ENCODE results near the gene LRCH4. TPM values are rescaled to one million over a fixed set of nuclear protein-coding genes. Genes with fewer than 3 reads are reported as not detected.
A peak's percentile ranks its signal among the peaks of the same experiment; 100 is the strongest.
"Not testable (repeated sequence)": the region's sequence is repeated elsewhere in the genome, so short reads cannot be mapped to it uniquely, and the experiment has no call there.

The LRCH4 gene
- total RNA-seq, 2 donors from 2014 or later, result 59.0 to 65.4 TPM

- DNase-seq, result peak; percentile 66
- H3K4me3 ChIP-seq, result no peak overlapping the region
- TF ChIP-seq CTCF (IDR thresholded peaks at IDR 0.05), result no peak
- peak overlapping the region; percentile 6 to 73 for H3K9ac ChIP-seq (ENCODE audit: low read depth in 2 of 2, low read length in 2 of 2)
- H3K9me3 ChIP-seq, result no peaks in the 10 kb centered on the region
- H3K36me3 ChIP-seq, result peaks cover 4% of the 10 kb centered on the region
- intact Hi-C loops (cut with DNase I), result no loop called here
- no peaks in the 10 kb centered on the region for H3K27me3 ChIP-seq
- peak overlapping the region; percentile 89 for H3K27ac ChIP-seq
- peaks cover 21% of the 10 kb centered on the region for H3K4me1 ChIP-seq
These were observed 39.6 kb downstream of the LRCH4 start for GRCh38 chr7:100546129-100546925.

- TF ChIP-seq CTCF (IDR thresholded peaks at IDR 0.05), result no peak
- DNase-seq, result no peak
- Histone ChIP-seq H3K4me1 (peaks cover 26% of the 10 kb centered on the region), H3K4me3 (no peak overlapping the region), H3K36me3 (peaks cover 4% of the 10 kb centered on the region), H3K9ac (ENCODE audit: low read depth in 2 of 2, low read length in 2 of 2) (peak overlapping the region; percentile 6 to 73), H3K27ac (peak overlapping the region; percentile 89), H3K9me3 (no peaks in the 10 kb centered on the region), H3K27me3 (no peaks in the 10 kb centered on the region)
- intact Hi-C loops (cut with DNase I), result no loop called here
These were observed 40.4 kb downstream of the LRCH4 start for GRCh38 chr7:100545360-100546128.

- no peak for DNase-seq
- no peaks in the 10 kb centered on the region for H3K9me3 ChIP-seq
- TF ChIP-seq CTCF (IDR thresholded peaks at IDR 0.05), result no peak
- peak overlapping the region; percentile 89 for H3K27ac ChIP-seq
- peak overlapping the region in 1 of 2 donors; percentile 73 for H3K9ac ChIP-seq (ENCODE audit: low read depth in 2 of 2, low read length in 2 of 2)
- H3K27me3 ChIP-seq, result no peaks in the 10 kb centered on the region
- H3K4me3 ChIP-seq, result no peak overlapping the region
- H3K36me3 ChIP-seq, result peaks cover 4% of the 10 kb centered on the region
- H3K4me1 ChIP-seq, result peaks cover 31% of the 10 kb centered on the region
- intact Hi-C loops (cut with DNase I), result no loop called here
These were observed 41.0 kb downstream of the LRCH4 start for GRCh38 chr7:100544967-100545359.

GRCh38 chr7:100544386-100544785, 41.5 kb downstream of the LRCH4 start:
- Histone ChIP-seq H3K27me3 (no peaks in the 10 kb centered on the region), H3K27ac (peak overlapping the region; percentile 89), H3K36me3 (peaks cover 4% of the 10 kb centered on the region), H3K9ac (ENCODE audit: low read depth in 2 of 2, low read length in 2 of 2) (peak overlapping the region in 1 of 2 donors; percentile 37), H3K9me3 (no peaks in the 10 kb centered on the region), H3K4me3 (no peak overlapping the region), H3K4me1 (peaks cover 31% of the 10 kb centered on the region)
- no peak for TF ChIP-seq CTCF (IDR thresholded peaks at IDR 0.05)
- intact Hi-C loops (cut with DNase I), result no loop called here
- DNase-seq, result no peak

GRCh38 chr7:100543586-100543985, 42.3 kb downstream of the LRCH4 start:
- Histone ChIP-seq H3K27ac (peak overlapping the region; percentile 89), H3K4me3 (no peak overlapping the region), H3K9ac (ENCODE audit: low read depth in 2 of 2, low read length in 2 of 2) (peak overlapping the region in 1 of 2 donors; percentile 9), H3K27me3 (no peaks in the 10 kb centered on the region), H3K4me1 (peaks cover 31% of the 10 kb centered on the region), H3K9me3 (no peaks in the 10 kb centered on the region), H3K36me3 (no peaks in the 10 kb centered on the region)
- no peak for TF ChIP-seq CTCF (IDR thresholded peaks at IDR 0.05)
- no peak for DNase-seq
- intact Hi-C loops (cut with DNase I), result no loop called here

GRCh38 chr7:100541309-100541708, 44.6 kb downstream of the LRCH4 start:
- H3K9ac ChIP-seq (ENCODE audit: low read depth in 2 of 2, low read length in 2 of 2); intact Hi-C loops (cut with DNase I); H3K27ac ChIP-seq; H3K9me3 ChIP-seq; H3K4me3 ChIP-seq; DNase-seq; H3K27me3 ChIP-seq; H3K36me3 ChIP-seq: not testable (repeated sequence)
- peaks cover 26% of the 10 kb centered on the region for H3K4me1 ChIP-seq
